ENCODE data around the gene TMEM248. TPM values are rescaled to one million over a fixed set of nuclear protein-coding genes. Genes with fewer than 3 reads are reported as not detected.
"Not testable (repeated sequence)": the region's sequence is repeated elsewhere in the genome, so short reads cannot be mapped to it uniquely, and the experiment has no call there.

TMEM248 gene
- polyA plus RNA-seq (ENCODE audit: low read depth in 6 of 6), result 100 to 1,000 TPM; 135 to 160 (median 150) TPM

DNA sequence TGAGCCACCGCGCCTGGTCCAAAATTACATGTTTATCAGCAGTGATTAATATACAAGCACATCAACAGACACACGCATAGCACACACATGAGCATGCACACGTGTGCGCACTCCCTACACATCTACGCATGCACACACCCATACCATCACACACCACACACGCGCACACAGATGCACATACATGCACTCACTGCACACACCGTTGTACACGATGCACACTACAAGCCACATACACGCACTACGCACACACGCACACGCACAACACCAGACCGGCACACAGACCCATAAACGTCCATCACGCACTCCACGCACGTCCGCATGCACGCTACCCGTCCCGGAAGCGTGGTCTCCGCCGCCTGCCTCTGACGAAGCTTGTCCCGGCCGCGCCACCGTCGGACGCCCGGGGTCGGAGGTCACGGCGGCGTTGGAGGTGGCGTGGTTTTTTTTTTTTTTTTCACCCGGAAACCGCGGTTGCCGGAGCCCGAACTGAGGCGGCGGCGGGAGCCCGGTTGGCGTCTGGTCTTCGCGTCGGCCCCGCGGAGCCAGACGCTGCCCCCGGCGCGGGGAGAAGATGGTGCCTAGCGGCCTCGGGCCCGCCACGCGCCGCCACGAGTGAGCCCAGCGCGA, at the start of gene TMEM248:
TSS of gene TMEM248 (plus strand) at position 457 of the 627 bp plus-strand sequence. CDS start 20,641 bp downstream, outside the sequence.
- Mint-ChIP-seq H3K9me3 (peaks cover 0 to 3% (median 0%) of the 10 kb centered on the region in 7 donors), H3K27me3 (no peaks in the 10 kb centered on the region), H3K27ac (peak within 1 kb of the TSS; percentile 89 to 99 (median 97)), H3K4me1 (peaks cover 22 to 41% (median 22%) of the 10 kb centered on the region in 3 donors), H3K4me3 (peak within 1 kb of the TSS; percentile 85 to 99 (median 96)), H3K36me3 (peaks cover 4 to 7% of the 10 kb centered on the region in 2 donors)
- DNase-seq (peak; percentile 92), ATAC-seq (ENCODE audit: low read depth in 2 of 2) (peak; percentile 80 to 85)

DNA sequence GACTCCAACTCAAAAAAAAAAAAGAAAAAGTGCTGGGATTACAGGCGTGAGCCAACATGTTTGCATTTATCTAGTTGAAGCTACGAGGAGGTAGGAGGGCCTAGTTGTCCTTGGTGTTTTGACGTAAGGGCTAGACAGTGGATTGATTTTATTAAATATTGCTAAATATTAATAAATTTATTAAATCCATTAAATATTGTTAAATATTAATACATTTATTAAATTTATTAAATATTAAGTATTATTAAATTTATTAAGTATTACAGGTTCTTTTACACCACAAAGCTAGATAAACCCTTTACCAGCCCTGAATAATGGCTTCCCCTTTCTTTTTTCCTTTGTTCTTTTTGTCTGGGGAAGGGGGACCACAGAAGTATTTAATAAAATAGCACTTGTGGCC, 47.5 kb upstream of the TMEM248 start:
- Mint-ChIP-seq H3K27me3 (no peaks in the 10 kb centered on the region), H3K36me3 (peaks cover 11 to 14% of the 10 kb centered on the region in 2 donors), H3K4me1 (peaks cover 0 to 3% (median 2%) of the 10 kb centered on the region in 3 donors), H3K9me3 (no peaks in the 10 kb centered on the region), H3K27ac (peak overlapping the region in 1 of 6 donors; percentile 51), H3K4me3 (no peak overlapping the region)
- DNase-seq (no peak), ATAC-seq (ENCODE audit: low read depth in 2 of 2) (no peak)

GRCh38 chr7:66877577-66878300, 43.3 kb upstream of the TMEM248 start:
- peaks cover 7 to 8% of the 10 kb centered on the region in 2 donors for H3K36me3 Mint-ChIP-seq
- H3K4me1 Mint-ChIP-seq, result peaks cover 0 to 2% (median 0%) of the 10 kb centered on the region in 3 donors
- H3K4me3 Mint-ChIP-seq, result no peak overlapping the region
- DNase-seq (no peak), ATAC-seq (ENCODE audit: low read depth in 2 of 2) (no peak)
- no peaks in the 10 kb centered on the region for H3K27me3 Mint-ChIP-seq
- H3K27ac Mint-ChIP-seq, result peak overlapping the region in 2 of 6 donors; percentile 36 to 44
- no peaks in the 10 kb centered on the region for H3K9me3 Mint-ChIP-seq

DNA sequence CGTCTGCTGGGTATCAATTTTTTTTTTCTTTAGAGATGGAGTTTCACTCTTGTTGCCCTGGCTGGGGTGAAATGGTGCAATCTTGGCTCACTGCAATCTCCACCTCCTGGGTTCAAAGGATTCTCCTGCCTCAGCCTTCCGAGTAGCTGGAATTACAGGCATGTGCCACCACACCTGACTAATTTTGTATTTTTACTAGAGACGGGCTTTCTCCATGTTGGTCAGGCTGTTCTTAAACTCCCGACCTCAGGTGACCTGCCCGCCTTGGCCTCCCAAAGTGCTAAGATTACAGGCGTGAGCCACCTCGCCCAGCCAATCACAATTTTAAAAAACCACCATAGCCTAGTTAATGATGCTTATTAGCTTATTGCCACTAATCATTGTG, 42.7 kb upstream of the TMEM248 start:
- H3K36me3 Mint-ChIP-seq; DNase-seq; H3K9me3 Mint-ChIP-seq; H3K27ac Mint-ChIP-seq; H3K4me1 Mint-ChIP-seq; H3K27me3 Mint-ChIP-seq; ATAC-seq (ENCODE audit: low read depth in 2 of 2); H3K4me3 Mint-ChIP-seq: not testable (repeated sequence)

GRCh38 chr7:66880053-66880452, 41.0 kb upstream of the TMEM248 start:
- ATAC-seq (ENCODE audit: low read depth in 2 of 2) (no peak), DNase-seq (no peak)
- Mint-ChIP-seq H3K36me3 (peaks cover 7 to 8% of the 10 kb centered on the region in 2 donors), H3K27ac (peak overlapping the region in 2 of 6 donors; percentile 31 to 64), H3K4me1 (peaks cover 0 to 2% (median 0%) of the 10 kb centered on the region in 3 donors), H3K4me3 (no peak overlapping the region), H3K9me3 (no peaks in the 10 kb centered on the region), H3K27me3 (no peaks in the 10 kb centered on the region)

DNA sequence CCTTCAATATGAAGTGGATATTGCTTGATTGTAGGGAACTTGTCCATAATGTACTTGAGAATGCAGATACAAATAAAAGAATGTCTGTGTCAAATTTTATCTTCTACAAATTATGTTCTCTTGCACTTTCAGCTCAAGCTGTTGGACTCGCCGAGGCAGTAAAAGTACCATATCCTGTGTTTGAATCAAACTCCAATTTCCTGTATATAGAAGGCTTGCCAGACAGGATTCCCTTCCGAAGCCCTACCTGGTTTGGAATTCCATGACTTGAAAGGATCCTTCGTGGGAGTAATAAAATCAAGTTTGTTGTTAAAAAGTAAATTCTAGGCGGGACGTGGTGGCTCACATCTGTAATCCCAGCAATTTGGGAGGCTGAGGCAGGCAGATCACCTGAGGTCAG, 40.4 kb upstream of the TMEM248 start:
- H3K9me3 Mint-ChIP-seq; H3K27me3 Mint-ChIP-seq; H3K4me1 Mint-ChIP-seq; H3K36me3 Mint-ChIP-seq; H3K4me3 Mint-ChIP-seq; ATAC-seq (ENCODE audit: low read depth in 2 of 2); DNase-seq: not testable (repeated sequence)
- peak overlapping the region in 1 of 6 donors; percentile 46 for H3K27ac Mint-ChIP-seq

- Mint-ChIP-seq H3K36me3 (peaks cover 8 to 12% of the 10 kb centered on the region in 2 donors), H3K27ac (no peak overlapping the region), H3K4me3 (no peak overlapping the region), H3K27me3 (no peaks in the 10 kb centered on the region), H3K9me3 (no peaks in the 10 kb centered on the region), H3K4me1 (no peaks in the 10 kb centered on the region)
- DNase-seq, result no peak
- no peak for ATAC-seq (ENCODE audit: low read depth in 2 of 2)
Measured at GRCh38 chr7:66883716-66884115, 37.3 kb upstream of the TMEM248 start.

DNA sequence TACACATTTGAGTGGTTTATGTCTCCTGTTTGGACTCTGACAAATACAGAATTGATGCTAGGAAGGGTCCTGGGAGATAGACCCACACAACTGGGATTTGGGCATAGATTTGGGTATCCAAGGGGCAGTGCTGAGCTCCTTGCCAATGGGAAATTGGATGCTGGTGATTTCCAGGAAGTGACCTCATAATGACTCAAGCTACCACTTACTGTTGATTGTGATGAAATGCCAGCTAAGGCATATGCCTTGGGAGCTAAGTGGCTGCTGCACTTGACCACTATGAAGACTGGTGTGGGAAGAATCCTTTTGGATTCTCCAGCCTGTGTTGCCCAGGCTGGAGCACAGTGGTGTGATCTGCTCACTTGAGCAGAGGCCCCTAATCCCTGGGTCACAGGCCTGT, 36.5 kb upstream of the TMEM248 start:
- H3K27me3 Mint-ChIP-seq; DNase-seq; H3K4me3 Mint-ChIP-seq; H3K9me3 Mint-ChIP-seq; H3K36me3 Mint-ChIP-seq; ATAC-seq (ENCODE audit: low read depth in 2 of 2); H3K4me1 Mint-ChIP-seq; H3K27ac Mint-ChIP-seq: not testable (repeated sequence)

DNA sequence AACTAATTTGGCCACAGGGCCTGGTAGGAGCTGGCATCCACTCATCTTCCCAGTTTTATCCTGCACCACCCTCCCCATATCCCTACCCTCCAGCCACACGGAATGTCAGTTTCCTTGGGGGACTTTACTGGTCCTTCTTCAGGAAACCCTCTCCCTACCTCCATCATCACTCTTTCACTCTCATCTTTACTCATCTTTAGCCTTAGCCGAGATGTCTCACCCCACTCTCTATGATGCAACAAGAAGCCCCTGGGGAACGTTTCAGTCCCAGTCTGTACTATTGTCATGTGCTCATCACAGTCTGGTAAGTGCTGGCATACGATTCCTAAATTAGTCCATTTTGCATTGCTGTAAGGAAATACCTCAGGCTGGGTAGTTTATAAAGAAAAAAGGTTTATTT, 34.9 kb upstream of the TMEM248 start:
- Mint-ChIP-seq H3K9me3 (no peaks in the 10 kb centered on the region), H3K4me1 (no peaks in the 10 kb centered on the region), H3K4me3 (no peak overlapping the region), H3K36me3 (peaks cover 0 to 5% of the 10 kb centered on the region in 2 donors), H3K27ac (peak overlapping the region in 1 of 6 donors; percentile 58), H3K27me3 (no peaks in the 10 kb centered on the region)
- ATAC-seq (ENCODE audit: low read depth in 2 of 2), result no peak
- DNase-seq, result no peak

- not testable (repeated sequence) for DNase-seq; H3K4me1 Mint-ChIP-seq; H3K4me3 Mint-ChIP-seq; H3K36me3 Mint-ChIP-seq; H3K27me3 Mint-ChIP-seq; ATAC-seq (ENCODE audit: low read depth in 2 of 2); H3K9me3 Mint-ChIP-seq
- peak overlapping the region in 1 of 6 donors; percentile 69 for H3K27ac Mint-ChIP-seq
Measured at GRCh38 chr7:66888223-66888622, 32.8 kb upstream of the TMEM248 start.

DNA sequence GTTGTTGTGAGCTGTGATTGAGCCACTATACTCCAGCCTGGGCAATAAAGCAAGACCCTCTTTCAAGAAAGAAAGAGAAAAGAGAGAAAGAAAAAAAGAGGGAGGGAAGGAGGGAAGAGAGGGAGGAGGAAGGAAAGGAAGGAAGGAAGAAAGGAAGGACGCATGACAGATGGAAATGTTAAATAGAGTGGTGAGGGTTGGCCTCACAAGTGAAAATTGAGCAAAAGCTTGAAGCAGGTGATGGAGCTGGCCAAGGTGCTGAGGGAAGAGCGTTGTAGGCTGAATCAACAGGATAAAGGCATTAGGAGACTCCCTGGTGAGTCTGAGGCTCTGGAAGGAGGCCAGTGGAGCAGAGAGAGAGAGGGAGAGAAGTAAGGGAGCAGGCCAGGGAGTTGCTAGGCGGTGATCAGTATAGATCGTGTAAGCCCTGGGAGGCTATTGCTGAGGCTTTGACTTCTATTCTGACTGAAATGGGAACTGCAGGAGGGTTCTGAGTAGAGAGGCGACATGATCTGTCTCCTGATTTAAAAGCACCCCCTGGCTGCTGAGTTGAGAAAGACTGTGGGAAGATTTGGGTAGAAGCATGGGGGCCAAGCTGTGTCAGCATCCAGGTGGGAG, 26.5 kb upstream of the TMEM248 start:
- DNase-seq (peak; percentile 9), ATAC-seq (ENCODE audit: low read depth in 2 of 2) (peak in 1 of 2 donors; percentile 41)
- Mint-ChIP-seq H3K27me3 (no peaks in the 10 kb centered on the region), H3K4me1 (peaks cover 0 to 4% (median 0%) of the 10 kb centered on the region in 3 donors), H3K27ac (peak overlapping the region in 3 of 6 donors; percentile 10 to 62 (median 31)), H3K36me3 (peaks cover 0 to 8% of the 10 kb centered on the region in 2 donors), H3K9me3 (no peaks in the 10 kb centered on the region), H3K4me3 (no peak overlapping the region)

DNA sequence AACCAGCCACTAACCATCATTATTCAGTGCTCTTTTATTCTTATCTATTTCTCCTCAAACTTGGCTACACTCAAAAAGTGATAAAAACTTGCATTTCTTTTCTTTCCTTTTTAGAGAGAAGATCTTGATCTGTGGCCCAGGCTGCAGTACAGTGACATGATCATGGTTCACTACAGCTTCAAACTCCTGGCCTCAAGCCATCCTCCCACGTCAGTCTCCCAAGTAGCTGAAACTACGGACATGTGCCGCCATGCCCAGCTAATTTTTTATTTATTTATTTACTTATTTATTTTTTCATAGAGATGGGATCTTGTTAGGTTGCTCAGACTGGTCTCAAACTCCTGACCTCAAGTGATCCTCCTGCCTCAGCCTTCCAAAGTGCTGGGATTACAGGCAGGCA, 24.6 kb upstream of the TMEM248 start:
- H3K27me3 Mint-ChIP-seq, result no peaks in the 10 kb centered on the region
- no peaks in the 10 kb centered on the region for H3K9me3 Mint-ChIP-seq
- DNase-seq (no peak), ATAC-seq (ENCODE audit: low read depth in 2 of 2) (no peak)
- H3K36me3 Mint-ChIP-seq, result peaks cover 0 to 8% of the 10 kb centered on the region in 2 donors
- peaks cover 0 to 4% (median 0%) of the 10 kb centered on the region in 3 donors for H3K4me1 Mint-ChIP-seq
- no peak overlapping the region for H3K27ac Mint-ChIP-seq
- no peak overlapping the region for H3K4me3 Mint-ChIP-seq

- peaks cover 0 to under 1% (median 0%) of the 10 kb centered on the region in 3 donors for H3K4me1 Mint-ChIP-seq
Measured at GRCh38 chr7:66899552-66900280, 21.3 kb upstream of the TMEM248 start.

More at GRCh38 chr7:66899552-66900280, 21.3 kb upstream of the TMEM248 start:
- DNase-seq, result no peak
- no peaks in the 10 kb centered on the region for H3K27me3 Mint-ChIP-seq
- ATAC-seq (ENCODE audit: low read depth in 2 of 2), result no peak
- H3K9me3 Mint-ChIP-seq, result no peaks in the 10 kb centered on the region
- peak overlapping the region in 2 of 6 donors; percentile 34 to 49 for H3K27ac Mint-ChIP-seq
- H3K4me3 Mint-ChIP-seq, result no peak overlapping the region
- H3K36me3 Mint-ChIP-seq, result no peaks in the 10 kb centered on the region
